IPS-18c (cell line): ENCODE measurements around the gene PXDN.

ENCODE experiments used
- H3K4me3 ChIP-seq: 2 replicates; pipeline ENCODE4 v1.7.0; 2013; ENCODE audit warnings: low read depth, mild to moderate bottlenecking, low read length, moderate library complexity; ENCODE audit not compliant: insufficient read depth
- H3K9me3 ChIP-seq: one replicate; pipeline ENCODE4 v1.6.1; 2013; ENCODE audit warnings: mild to moderate bottlenecking, low read length, moderate library complexity; ENCODE audit not compliant: control insufficient read depth, insufficient read depth

PXDN gene

DNA sequence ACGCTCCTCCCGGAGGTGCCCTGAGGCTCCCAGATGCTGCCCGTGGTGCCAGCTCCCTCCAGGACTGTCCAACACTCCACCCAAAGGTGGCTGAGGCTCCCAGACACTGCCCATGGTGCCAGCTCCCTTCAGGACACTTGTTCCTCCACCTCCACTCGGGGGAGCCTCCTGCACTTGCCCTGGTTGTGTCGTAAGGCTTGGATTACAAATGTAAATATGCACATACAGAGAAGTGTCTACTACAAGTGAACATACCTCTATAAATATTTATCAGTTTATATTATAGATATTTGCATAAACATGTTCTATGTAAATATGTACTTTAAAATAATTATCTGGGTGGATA is 143.3 kb downstream of the PXDN start:
- no peaks in the 10 kb centered on the region for H3K9me3 ChIP-seq
- no peak overlapping the region for H3K4me3 ChIP-seq

DNA sequence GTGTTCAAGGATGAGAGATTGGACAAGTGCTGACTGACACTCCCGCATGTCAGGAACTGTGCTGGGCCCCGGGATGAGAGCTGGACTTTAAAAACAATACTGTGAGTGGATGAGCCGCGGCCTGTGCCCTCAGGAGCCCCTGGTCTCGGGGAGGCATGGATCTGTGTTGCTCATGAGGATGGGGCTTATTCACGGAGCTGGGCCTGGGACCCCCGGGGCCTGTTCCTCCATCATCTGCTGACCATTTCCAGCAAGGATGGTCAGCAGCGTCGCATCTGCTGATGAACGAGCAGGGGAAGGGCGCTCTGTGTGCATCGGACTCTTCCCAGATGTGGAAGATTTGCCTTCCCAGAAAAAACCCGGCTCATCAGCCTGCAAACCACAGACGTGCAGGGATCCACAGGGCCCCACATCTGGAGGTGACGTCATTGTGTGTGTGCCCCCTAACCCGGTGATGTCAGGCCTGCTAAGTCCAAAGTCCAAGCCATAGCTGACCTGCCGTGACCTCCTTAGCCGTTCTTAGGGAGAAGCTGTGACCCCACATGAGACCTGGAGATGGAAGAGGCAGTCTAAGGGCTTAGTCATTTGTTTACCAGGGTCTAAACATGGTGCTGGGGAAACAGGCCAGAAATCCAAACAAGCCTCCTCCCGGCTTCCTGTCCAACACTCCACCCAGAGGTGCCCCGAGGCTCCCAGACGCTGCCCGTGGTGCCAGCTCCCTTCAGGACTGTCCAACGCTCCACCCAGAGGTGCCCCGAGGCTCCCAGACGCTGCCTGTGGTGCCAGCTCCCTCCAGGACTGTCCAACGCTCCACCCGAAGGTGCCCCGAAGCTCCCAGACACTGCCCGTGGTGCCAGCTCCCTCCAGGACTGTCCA is 143.9 kb downstream of the PXDN start:
- Histone ChIP-seq H3K4me3 (no peak overlapping the region), H3K9me3 (no peaks in the 10 kb centered on the region)

DNA sequence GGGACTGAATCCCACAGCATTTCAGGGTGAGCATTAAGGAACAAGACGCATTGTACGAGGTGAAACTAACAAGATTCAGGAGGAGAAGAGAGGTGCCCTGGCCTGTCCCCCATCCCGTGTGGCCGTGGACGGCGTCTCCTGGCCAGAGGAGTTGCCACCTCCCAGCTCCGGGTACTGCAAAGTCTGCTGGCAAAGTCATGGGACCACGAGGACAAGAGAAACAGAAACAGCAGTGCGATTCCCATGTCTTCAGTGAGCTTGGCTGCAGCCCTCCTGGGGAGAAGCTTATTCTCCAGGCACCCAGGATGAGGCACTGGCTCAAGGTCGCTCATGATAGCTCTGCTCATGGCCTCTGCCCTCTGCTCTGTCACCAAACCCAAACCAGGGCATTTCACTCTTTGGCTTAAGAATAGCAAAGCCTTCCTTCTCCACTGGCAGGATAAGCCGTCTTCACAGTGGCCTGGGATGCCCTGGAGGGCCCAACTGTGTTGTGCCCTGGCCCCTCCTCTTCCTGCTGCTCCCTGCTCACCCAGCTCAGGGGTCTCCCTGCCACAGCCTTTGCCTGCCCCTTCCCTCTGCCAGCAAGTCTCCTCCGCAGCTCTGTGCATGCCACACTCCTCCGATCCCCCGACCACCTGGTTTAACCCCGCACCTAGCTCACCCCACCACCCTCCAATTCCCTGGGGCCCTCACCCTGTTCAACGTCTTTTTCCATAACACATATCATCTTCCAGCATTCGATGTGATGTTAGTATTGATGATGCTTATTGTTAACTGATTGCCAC is 144.8 kb downstream of the PXDN start:
- H3K4me3 ChIP-seq = no peak overlapping the region
- no peaks in the 10 kb centered on the region for H3K9me3 ChIP-seq

DNA sequence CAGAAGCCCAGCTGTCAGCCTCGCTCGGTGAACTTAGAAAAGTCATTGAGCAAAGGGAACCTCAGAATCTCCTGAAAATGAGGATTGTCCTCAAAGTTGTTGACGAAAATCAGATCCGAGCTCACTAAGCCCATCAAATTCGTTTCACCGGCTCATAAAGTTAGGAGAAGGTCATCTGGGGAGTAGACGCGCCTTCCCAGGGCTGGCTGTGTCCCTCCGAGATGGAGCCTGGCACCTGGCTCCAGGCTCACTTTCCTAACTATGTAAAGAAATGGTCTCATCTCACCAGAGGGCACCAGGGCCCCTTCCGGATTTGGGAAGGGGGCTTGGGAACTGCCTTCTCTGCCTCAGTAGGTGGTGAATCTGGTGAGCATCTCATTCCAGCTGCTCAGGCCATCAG is 145.5 kb downstream of the PXDN start:
- H3K9me3 ChIP-seq = no peaks in the 10 kb centered on the region
- H3K4me3 ChIP-seq = no peak overlapping the region

DNA sequence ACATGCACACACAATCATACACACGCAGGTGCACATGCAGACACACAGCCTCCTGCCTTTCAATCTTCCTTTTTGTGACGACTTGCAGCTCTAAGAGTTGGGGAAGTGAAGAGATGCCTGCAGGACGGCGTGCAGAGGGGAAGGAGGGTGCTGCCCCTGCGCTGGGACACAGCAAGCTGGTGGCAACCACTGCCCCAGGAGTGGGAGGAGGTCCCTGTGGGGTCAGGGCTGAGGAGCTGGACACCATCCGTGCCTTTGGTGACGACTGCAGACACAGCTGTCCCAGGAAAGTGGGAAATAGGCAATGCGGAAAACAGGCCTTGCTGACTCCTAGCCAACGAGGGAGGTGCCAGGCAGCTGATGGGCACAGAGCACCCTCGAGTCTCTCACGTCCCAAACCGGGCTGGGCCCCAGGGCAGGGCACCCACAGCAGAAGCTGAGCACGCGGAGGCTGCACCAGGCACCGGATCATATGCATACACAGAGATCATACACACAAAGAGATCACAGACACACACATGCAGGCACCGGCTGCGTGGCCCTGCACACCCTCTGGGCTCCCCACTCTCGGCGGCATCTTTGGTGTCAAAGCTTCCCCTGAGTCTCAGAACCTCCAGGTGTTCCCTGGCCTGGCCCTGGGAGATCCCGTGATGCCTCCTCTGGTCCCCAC is 146.1 kb downstream of the PXDN start:
- H3K9me3 ChIP-seq = no peaks in the 10 kb centered on the region
- no peak overlapping the region for H3K4me3 ChIP-seq

DNA sequence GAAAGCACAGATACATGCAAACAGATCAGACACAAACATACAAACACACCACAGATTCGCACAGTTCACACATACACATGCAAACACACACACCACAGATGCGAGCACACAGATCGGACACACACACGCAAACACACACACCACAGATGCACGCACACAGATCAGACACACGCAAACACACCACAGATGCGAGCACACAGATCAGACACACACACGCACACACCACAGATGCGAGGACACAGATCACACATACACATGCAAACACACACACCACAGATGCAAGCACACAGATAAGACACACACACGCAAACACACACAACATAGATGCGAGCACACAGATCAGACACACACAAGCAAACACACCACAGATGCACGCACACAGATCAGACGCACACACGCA is 149.0 kb downstream of the PXDN start:
- H3K4me3 ChIP-seq = no peak overlapping the region
- no peaks in the 10 kb centered on the region for H3K9me3 ChIP-seq

DNA sequence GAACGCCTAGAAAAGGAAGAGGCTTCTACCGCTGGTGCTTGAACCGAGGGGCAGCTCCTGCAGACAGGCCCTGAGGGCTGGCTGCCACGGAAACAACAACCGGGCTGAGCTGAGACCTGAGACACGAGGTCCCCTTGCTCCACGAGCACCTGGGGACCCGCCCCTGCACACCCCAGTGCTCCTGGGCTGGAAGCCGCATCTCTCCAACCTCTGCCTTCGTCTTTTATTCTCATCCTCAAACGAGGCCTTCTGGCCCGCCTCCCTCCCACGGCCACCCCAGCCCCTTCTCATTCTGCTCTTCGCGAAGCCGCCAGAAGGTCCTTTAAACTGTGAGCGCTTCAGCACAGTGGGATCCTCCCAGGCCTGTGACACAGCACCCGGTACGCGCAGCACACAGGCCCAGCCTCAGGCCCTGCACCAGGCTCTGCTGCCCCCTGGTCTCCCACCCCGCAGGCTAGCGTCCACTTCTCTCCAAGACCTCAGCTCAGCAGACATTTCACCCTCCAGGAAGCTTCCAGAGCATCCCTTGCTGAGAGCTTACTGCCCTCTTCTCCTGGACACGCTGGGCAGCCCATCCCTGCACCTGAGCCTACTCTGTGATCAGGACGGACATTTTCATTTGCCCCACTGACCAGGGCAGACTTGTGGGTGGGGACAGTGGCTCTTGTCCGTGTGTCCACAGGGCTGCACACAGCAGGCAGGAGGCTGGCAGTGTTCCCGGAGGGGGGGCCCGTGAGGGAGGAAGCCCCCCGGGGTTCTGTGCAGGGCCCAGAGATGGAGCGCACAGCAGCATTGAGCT is 149.7 kb downstream of the PXDN start:
- Histone ChIP-seq H3K9me3 (no peaks in the 10 kb centered on the region), H3K4me3 (no peak overlapping the region)

DNA sequence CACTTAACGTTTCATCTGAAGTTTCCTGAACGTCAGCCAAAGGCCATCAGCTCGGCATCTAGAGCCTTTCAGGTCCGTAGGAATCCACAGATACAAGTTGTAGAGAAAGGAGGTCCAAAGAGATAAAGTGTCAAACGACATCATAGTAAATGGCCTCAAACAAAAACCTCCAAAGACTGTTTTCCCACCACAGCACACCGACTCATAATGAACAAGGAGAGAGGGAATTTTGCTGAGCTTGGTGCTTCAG is 150.3 kb downstream of the PXDN start:
- H3K4me3 ChIP-seq = no peak overlapping the region
- H3K9me3 ChIP-seq = no peaks in the 10 kb centered on the region

DNA sequence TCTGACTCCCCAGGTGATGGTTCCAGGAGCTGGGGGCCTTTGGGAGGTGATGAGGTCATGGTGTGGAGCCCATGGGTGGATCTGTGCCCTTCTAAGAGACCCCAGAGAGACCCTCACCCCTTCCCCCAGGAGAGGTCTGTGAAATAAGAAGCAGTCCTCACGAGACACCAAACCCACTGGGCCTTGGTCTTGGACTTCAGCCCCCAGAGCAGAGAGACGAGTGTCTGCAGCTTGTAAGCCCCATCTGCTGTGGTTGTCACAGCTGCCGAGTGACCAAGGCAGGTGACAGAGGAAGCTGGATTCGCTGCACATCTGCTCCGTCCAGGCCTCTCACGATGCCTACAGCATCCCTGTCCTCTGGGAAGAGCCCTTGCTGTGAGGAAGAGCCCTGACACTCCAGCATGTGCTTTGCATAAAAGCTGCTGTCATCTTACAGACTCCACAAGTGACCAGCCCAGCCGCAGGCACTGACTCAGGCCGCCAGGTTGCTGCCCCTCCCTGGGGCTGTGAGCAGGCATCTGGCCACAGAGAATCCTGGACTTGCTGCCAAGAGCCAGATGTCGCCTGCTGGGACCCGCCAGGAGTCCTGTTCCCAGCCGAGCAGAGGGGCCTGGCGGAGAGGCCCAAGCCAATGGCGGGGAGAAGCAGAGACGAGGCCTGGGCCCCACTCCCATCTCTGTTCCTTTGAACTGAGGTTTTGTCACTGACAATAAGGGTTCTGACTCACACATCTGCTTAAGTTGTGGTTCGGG is 150.8 kb downstream of the PXDN start:
- no peaks in the 10 kb centered on the region for H3K9me3 ChIP-seq
- H3K4me3 ChIP-seq = no peak overlapping the region

DNA sequence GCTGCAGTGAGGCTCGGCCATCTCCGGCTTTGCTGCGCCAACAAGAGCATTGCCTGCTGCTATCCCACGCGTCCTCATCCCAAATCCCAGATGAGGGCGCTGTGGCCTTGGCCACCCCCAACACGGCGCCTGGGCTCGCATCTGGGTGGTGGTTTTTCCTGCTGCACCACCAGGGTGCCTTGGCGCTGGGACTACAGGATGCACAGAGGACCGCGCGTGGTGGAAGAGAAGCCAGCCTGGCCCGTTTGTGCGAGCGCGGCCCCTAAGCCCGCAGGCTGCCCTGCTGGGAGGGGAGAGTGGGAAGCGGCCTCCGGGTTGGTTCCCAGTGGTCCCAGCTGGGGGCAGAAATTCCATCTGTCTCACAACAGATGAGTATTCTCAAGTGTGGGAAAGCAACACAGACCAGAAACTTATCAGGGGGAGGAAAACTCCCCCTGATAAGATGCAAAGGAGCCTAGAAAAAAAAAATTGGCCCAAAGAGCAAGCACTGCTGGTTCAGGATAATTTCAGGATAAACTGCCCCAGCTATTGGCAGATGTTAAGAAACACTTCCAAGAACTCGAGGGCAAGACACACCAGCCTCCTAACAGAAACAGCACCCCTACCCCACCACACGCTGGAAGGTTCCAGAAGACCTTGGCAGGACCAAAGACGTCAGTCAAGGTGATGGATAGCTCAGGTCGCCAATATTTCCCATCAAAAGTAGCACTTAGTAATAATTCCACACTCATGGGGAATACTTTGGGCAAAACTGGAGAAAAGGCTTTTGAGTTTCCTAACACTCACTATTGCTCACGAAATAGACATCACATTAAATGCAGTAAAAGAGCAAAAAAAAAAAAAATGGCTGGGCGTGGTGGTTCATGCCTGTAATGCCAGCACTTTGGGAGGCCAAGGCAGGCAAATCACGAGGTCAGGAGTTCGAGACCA is 152.1 kb downstream of the PXDN start:
- no peak overlapping the region for H3K4me3 ChIP-seq

DNA sequence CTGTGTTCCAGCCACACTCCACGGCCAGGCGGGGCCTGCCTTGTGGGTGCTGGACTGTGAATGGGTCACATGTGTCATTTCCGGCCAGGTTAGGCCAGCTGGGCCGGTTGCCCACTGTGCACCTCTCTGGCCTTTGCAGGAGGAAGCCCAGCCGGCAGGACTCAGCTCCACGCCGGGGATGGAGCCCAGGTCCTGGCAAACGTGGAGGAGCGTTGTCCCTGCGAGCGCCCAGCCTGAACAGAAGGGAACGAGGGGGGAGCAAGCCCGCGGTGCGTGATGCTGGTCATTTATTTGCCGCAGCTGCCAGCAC is 152.9 kb downstream of the PXDN start:
- Histone ChIP-seq H3K9me3 (peaks cover 2% of the 10 kb centered on the region), H3K4me3 (peak overlapping the region; percentile 20; the same call in 1 of the 2 replicates)

More for the DNA sequence above, 152.1 kb downstream of the PXDN start:
- H3K9me3 ChIP-seq = peaks cover 2% of the 10 kb centered on the region

DNA sequence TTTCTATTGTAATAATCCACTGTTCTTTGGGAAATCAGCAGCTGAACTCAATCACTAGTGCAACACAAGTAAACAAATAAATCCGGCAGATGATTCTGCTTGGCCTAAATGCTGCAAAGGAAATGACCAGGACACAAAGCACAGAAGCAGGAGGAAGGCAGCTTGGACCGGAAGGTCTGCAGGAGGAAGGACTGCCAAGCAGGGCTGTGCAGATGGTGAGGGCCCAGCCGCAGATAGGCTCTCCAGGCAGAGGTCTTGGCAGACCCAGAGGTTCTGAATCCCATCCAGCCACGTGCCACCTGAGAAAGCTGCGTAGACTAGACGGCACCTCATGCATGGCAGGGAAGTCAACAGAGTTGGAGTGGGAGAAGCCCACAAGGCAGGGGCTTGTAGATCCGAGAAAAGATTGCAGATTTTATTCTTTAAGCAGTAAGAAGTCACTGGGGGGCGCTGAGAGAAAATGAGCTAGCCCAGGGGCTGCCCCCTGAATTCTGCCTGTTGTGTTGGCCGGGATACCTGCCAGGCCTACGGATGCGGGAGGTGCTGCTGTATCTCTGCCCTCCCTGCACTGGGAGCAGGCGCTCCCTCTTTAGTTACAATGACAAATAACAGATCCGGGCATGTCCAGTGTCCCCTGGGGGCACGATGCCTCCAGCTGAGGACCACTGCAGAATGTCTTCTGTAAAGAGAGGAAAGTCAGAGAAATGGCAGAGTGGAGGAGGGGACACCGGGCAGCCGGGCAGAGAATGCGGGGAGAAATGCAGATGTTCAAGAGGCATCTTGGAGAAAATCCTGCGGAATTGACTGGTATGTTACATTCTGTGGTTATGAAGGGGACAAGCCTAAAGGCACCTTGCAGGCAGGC is 153.5 kb downstream of the PXDN start:
- Histone ChIP-seq H3K9me3 (peaks cover 2% of the 10 kb centered on the region), H3K4me3 (peak overlapping the region; percentile 20; the same call in 1 of the 2 replicates)

DNA sequence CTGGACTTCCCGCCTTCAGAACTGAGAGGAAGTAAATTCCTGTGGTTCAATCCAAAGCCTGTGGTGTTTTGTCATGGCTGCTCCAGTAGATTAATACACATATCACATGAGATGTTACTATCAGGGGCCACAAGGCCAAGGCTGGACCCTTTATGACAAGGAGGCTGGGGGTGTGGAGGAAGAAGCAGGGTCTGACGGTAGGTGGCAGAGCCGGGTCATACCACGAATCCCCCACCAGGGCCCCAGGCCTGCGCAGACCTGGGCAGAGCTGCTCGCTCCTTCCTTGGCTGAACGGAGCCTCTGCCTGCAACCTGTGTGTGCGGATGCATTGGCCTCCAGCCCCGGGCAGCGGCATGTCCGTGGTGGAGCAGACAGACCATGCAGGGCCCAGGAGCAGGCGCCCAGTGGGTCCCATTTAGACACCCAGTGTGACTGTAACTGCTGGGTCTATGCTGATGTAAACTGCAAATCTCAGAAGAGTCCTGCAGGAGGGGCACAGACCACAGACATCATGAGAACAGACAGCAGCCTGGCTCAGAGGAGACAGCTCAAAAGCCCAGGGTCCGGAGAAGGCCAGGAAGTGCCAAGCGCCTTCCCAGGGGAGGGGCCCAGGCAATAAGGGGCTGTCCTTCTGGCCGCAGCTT is 155.2 kb downstream of the PXDN start:
- H3K4me3 ChIP-seq = no peak overlapping the region

DNA sequence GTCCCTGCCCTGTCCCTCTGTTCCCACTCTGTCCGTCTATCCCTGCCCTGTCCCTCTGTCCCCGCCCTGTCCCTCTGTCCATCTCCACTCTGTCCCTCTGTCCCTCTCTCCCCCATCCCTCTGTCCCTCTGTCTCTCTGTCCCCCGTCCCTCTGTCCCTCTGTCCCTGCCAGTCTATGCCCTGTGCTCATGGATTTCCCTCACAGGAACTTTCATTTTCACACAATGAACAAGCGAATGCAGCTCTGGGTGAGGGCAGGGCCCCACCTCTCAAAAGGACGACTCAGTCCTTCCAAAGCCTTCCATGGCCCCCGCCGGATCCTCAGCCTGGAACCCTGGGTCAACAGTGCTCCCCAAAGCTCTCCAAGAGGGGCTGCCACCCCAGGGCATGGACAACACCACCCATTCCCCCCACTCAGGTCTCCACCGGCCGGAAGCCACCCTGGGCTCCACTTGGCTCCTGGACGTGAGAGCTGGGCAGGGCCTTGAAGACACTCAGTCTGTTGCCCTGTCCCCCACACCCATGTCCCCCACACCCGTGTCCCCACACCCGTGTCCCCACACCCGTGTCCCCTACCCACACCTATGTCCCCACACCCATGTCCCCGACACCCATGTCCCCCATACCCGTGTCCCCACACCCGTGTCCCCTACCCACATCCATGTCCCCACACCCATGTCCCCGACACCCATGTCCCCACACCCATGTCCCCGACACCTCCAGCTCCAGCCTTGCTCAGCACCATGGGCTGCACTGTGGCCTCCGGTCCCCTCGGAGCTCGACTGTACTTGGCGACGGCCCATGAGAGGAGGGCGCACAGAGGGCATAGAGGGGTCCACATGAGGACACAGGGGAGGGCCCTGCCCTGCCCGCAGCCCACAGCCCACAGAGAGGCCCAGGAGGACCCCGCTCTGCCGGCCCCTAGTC is 156.0 kb downstream of the PXDN start:
- Histone ChIP-seq H3K4me3 (no peak overlapping the region), H3K9me3 (peaks cover 2% of the 10 kb centered on the region)

More for the DNA sequence above, 155.2 kb downstream of the PXDN start:
- peaks cover 2% of the 10 kb centered on the region for H3K9me3 ChIP-seq
